SK-N-SH treated with all-trans-retinoic acid at 6 μM for 48 hours (cell line): ENCODE results near the gene NDUFAF2.

Experiments
- ATAC-seq: fragments of 200-7000 bp; cut with Tn5 transposase; 3 replicates; pipeline ENCODE4 v1.9.1; 2020; ENCODE audit warnings: mild to moderate bottlenecking, moderate library complexity
- ARNTL ChIP-seq: fragments of 450-650 bp; formaldehyde crosslinking; IDR thresholded peaks from 2 replicates; pipeline ENCODE4 v1.5.0; 2020; ENCODE audit warnings: low read depth, mild to moderate bottlenecking, moderate library complexity, borderline replicate concordance
- BACH2 ChIP-seq: fragments of 250-450 bp; sonication (Bioruptor Pico); IDR thresholded peaks from 2 replicates; pipeline ENCODE4 v1.9.0; 2021; ENCODE audit warnings: mild to moderate bottlenecking, borderline replicate concordance
- CREB5 ChIP-seq: fragments of 250-450 bp; sonication (Bioruptor Pico); IDR thresholded peaks from 2 replicates; pipeline ENCODE4 v1.5.1; 2020; ENCODE audit warnings: low read depth, mild to moderate bottlenecking, moderate library complexity
- CSDC2 ChIP-seq: fragments of 250-450 bp; sonication (Bioruptor Pico); IDR thresholded peaks from 2 replicates; pipeline ENCODE4 v1.5.0; 2020; ENCODE audit warnings: mild to moderate bottlenecking, moderate library complexity
- CSRNP3 ChIP-seq: fragments of 250-450 bp; sonication (Bioruptor Pico); IDR thresholded peaks from 2 replicates; pipeline ENCODE4 v1.5.1; 2021; ENCODE audit warnings: mild to moderate bottlenecking, moderate library complexity
- ESRRG ChIP-seq: fragments of 250-450 bp; sonication (Bioruptor Pico); IDR thresholded peaks from 2 replicates; pipeline ENCODE4 v1.6.1; 2021; ENCODE audit warnings: mild to moderate bottlenecking
- ISL1 ChIP-seq: fragments of 250-450 bp; sonication (Bioruptor Pico); IDR thresholded peaks from 2 replicates; pipeline ENCODE4 v2.1.2; 2022; ENCODE audit warnings: mild to moderate bottlenecking, moderate library complexity
- OSR1 ChIP-seq: fragments of 250-450 bp; sonication (Bioruptor Pico); IDR thresholded peaks from 2 replicates; pipeline ENCODE4 v1.8.0; 2022; ENCODE audit warnings: moderate library complexity, mild to moderate bottlenecking, inconsistent platforms
- PATZ1 ChIP-seq: fragments of 250-450 bp; sonication (Bioruptor Pico); IDR thresholded peaks from 2 replicates; pipeline ENCODE4 v1.8.0; 2020; ENCODE audit warnings: mild to moderate bottlenecking, moderate library complexity, borderline replicate concordance
- PPARA ChIP-seq: fragments of 250-450 bp; sonication (Bioruptor Pico); IDR thresholded peaks from 2 replicates; pipeline ENCODE4 v1.5.0; 2020; ENCODE audit warnings: mild to moderate bottlenecking, borderline replicate concordance
- RARB ChIP-seq: fragments of 250-450 bp; sonication (Bioruptor Pico); IDR thresholded peaks from 2 replicates; pipeline ENCODE4 v1.8.0; 2021; ENCODE audit warnings: mild to moderate bottlenecking, moderate library complexity
- SNAI2 ChIP-seq: fragments of 250-450 bp; sonication (Bioruptor Pico); IDR thresholded peaks from 2 replicates; pipeline ENCODE4 v1.5.0; 2020; ENCODE audit warnings: mild to moderate bottlenecking, moderate library complexity
- TCF4 ChIP-seq: fragments of 250-450 bp; sonication (Bioruptor Pico); IDR thresholded peaks from 2 replicates; pipeline ENCODE4 v1.8.0; 2021; ENCODE audit warnings: mild to moderate bottlenecking, moderate library complexity, borderline replicate concordance
- TOX ChIP-seq: fragments of 250-450 bp; sonication (Bioruptor Pico); IDR thresholded peaks from 2 replicates; pipeline ENCODE4 v1.8.0; 2021; ENCODE audit warnings: mild to moderate bottlenecking, moderate library complexity, borderline replicate concordance
- TSHZ2 ChIP-seq: fragments of 250-450 bp; sonication (Bioruptor Pico); IDR thresholded peaks from 2 replicates; pipeline ENCODE4 v1.5.0; 2020; ENCODE audit warnings: mild to moderate bottlenecking, moderate library complexity
- ZC3H10 ChIP-seq: fragments of 250-450 bp; sonication (Bioruptor Pico); IDR thresholded peaks from 2 replicates; pipeline ENCODE4 v1.5.1; 2021; ENCODE audit warnings: mild to moderate bottlenecking, moderate library complexity
- ZFP3 ChIP-seq: fragments of 250-450 bp; sonication (Bioruptor Pico); IDR thresholded peaks from 2 replicates; pipeline ENCODE4 v1.5.0; 2020; ENCODE audit warnings: mild to moderate bottlenecking, moderate library complexity
- ZFP30 ChIP-seq: fragments of 450-650 bp; formaldehyde crosslinking; IDR thresholded peaks from 2 replicates; pipeline ENCODE4 v1.5.0; 2022; ENCODE audit warnings: mild to moderate bottlenecking, moderate library complexity
- ZNF565 ChIP-seq: fragments of 450-650 bp; formaldehyde crosslinking; conservative IDR thresholded peaks from 2 replicates; pipeline ENCODE4 v1.5.0; 2020; ENCODE audit warnings: low read depth, mild to moderate bottlenecking, moderate library complexity
- ZNF70 ChIP-seq: fragments of 450-650 bp; formaldehyde crosslinking; IDR thresholded peaks from 2 replicates; pipeline ENCODE4 v1.5.0; 2020; ENCODE audit warnings: mild to moderate bottlenecking, moderate library complexity
- ZNF8 ChIP-seq: fragments of 450-650 bp; formaldehyde crosslinking; IDR thresholded peaks from 2 replicates; pipeline ENCODE4 v1.5.0; 2020; ENCODE audit warnings: mild to moderate bottlenecking, moderate library complexity

The NDUFAF2 gene

GRCh38 chr5:60948738-60949137 lies 3.7 kb downstream of the NDUFAF2 start:
- TF ChIP-seq CREB5 (CRISPR knock-in tag) = no peak
- no peak for TF ChIP-seq ZFP30 (CRISPR knock-in tag)
- TF ChIP-seq RARB (CRISPR knock-in tag) = no peak
- no peak for TF ChIP-seq CSRNP3 (CRISPR knock-in tag)
- TF ChIP-seq BACH2 (CRISPR knock-in tag) = no peak
- TF ChIP-seq OSR1 (CRISPR knock-in tag) = no peak
- TF ChIP-seq SNAI2 (CRISPR knock-in tag) = no peak
- no peak for TF ChIP-seq ISL1 (CRISPR knock-in tag)
- TF ChIP-seq ZC3H10 = no peak
- no peak for TF ChIP-seq ZNF565
- no peak for ATAC-seq

GRCh38 chr5:60955239-60955638 lies 10.2 kb downstream of the NDUFAF2 start:
- ATAC-seq = no peak
- no peak for TF ChIP-seq CSDC2 (CRISPR knock-in tag)
- TF ChIP-seq ISL1 (CRISPR knock-in tag) = no peak
- no peak for TF ChIP-seq TOX (CRISPR knock-in tag)
- no peak for TF ChIP-seq RARB (CRISPR knock-in tag)
- TF ChIP-seq ESRRG = no peak
- no peak for TF ChIP-seq ZNF8 (CRISPR knock-in tag)
- TF ChIP-seq PPARA = no peak

- no peak for ATAC-seq
- TF ChIP-seq BACH2 (CRISPR knock-in tag) (no peak), CSRNP3 (CRISPR knock-in tag) (no peak), TCF4 (CRISPR knock-in tag) (peak; percentile 62; the same call in 1 of the 2 replicates), ISL1 (CRISPR knock-in tag) (peak; percentile 52)
Observed at GRCh38 chr5:60958088-60958487, 13.1 kb downstream of the NDUFAF2 start.

GRCh38 chr5:60958712-60959111 lies 13.7 kb downstream of the NDUFAF2 start:
- TF ChIP-seq ZNF70 (CRISPR knock-in tag) = no peak
- no peak for TF ChIP-seq ZC3H10
- TF ChIP-seq PATZ1 (CRISPR knock-in tag) = no peak
- no peak for TF ChIP-seq ISL1 (CRISPR knock-in tag)
- ATAC-seq = no peak

- TF ChIP-seq ARNTL (CRISPR knock-in tag) = no peak
- no peak for TF ChIP-seq ZFP3 (CRISPR knock-in tag)
- no peak for TF ChIP-seq PATZ1 (CRISPR knock-in tag)
- no peak for TF ChIP-seq CSRNP3 (CRISPR knock-in tag)
- no peak for TF ChIP-seq BACH2 (CRISPR knock-in tag)
- TF ChIP-seq PPARA = no peak
- TF ChIP-seq ZNF8 (CRISPR knock-in tag) = no peak
- no peak for TF ChIP-seq TSHZ2 (CRISPR knock-in tag)
- TF ChIP-seq ZC3H10 = no peak
- no peak for TF ChIP-seq CSDC2 (CRISPR knock-in tag)
- TF ChIP-seq RARB (CRISPR knock-in tag) = no peak
- TF ChIP-seq ISL1 (CRISPR knock-in tag) = no peak
- ATAC-seq = no peak
Observed at GRCh38 chr5:60959156-60959555, 14.2 kb downstream of the NDUFAF2 start.
